NCI-H1694 treated with DMSO at 0.1 percent for 48 hours (cell line): ENCODE data around the gene SLC17A9.

Experiments
- DNase-seq: peaks from one replicate; lab custom pipeline; 2025; lab: John Stamatoyannopoulos, UW

The SLC17A9 gene

DNA sequence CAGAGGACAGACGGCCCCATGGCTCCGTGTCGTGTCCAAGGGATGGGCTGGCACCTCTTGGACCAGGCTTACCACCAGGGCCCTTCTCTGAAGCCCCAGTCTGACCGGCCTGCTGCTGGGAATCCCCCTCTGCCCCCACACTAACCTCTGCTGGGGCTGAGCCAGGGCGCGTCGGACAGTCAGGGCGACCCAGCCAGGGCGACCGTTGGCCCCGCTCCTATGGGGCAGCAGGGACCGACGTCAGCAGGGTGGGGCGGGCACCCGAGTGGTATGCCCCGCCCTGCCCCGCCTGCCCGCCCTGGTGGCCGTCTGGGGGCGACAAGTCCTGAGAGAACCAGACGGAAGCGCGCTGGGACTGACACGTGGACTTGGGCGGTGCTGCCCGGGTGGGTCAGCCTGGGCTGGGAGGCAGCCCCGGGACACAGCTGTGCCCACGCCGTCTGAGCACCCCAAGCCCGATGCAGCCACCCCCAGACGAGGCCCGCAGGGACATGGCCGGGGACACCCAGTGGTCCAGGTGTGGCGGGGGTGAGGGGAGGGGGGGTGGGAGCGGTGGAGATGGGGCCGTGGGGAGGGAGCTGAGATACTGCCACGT is at the start of gene SLC17A9:
Gene SLC17A9, plus strand, starts transcription at position 337 of the 595 bp plus-strand sequence. Its CDS starts 122 bp downstream, at position 459.
- no peak for DNase-seq

GRCh38 chr20:62902926-62903615 is 49.4 kb upstream of the SLC17A9 start:
- no peak for DNase-seq

GRCh38 chr20:62905536-62906117 is 46.9 kb upstream of the SLC17A9 start:
- DNase-seq, result no peak

DNA sequence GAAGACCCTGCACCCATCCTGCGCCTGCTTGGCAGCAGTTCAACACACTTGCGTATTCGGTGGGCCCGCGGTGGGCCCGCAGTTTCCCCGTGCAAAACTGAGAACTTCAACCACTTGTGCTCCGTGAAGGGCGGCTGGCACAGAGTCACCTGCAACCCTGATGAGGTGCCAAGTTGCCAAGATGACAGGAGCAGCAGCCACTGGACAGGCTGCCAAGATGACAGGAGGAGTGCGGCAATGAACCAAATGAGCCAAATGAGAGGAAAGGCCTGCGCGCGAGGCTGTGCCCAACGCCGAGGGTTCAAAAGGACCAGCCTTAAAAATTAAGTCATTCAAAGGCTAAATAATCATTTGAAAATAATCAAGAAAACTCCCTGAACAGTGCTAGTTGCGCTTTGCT is 46.3 kb upstream of the SLC17A9 start:
- peak; percentile 11 for DNase-seq

- DNase-seq, result no peak
Measured at GRCh38 chr20:62906647-62907375, 45.7 kb upstream of the SLC17A9 start.

GRCh38 chr20:62907384-62908317 is 44.9 kb upstream of the SLC17A9 start:
- DNase-seq, result no peak

GRCh38 chr20:62908971-62909791 is 43.3 kb upstream of the SLC17A9 start:
- DNase-seq, result no peak

DNA sequence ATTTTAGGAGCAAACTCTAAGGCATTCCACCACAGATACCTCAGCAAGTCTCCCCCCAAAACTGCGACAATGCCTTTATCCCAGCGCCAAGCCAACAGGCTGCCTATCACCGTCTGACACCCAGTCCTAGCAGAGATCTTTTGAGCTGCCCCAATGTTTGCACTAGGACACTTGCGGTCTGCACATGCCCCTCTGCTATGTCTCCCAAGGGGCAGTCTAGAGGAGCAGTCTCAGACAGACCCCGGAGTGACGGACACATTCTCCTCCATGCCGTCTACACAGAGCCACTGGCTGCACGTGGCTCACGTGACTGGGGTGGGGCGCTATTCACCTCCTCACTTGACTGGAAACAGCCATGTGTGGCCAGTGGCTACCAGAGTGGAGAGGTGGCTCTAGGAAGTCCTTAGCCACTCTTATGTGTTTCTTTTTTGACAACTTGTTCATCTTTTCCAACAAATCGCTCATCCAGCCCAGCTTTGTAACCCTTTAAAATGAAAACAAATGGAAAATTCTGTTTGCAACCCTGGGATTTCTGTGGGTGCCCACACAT is 42.2 kb upstream of the SLC17A9 start:
- no peak for DNase-seq

DNA sequence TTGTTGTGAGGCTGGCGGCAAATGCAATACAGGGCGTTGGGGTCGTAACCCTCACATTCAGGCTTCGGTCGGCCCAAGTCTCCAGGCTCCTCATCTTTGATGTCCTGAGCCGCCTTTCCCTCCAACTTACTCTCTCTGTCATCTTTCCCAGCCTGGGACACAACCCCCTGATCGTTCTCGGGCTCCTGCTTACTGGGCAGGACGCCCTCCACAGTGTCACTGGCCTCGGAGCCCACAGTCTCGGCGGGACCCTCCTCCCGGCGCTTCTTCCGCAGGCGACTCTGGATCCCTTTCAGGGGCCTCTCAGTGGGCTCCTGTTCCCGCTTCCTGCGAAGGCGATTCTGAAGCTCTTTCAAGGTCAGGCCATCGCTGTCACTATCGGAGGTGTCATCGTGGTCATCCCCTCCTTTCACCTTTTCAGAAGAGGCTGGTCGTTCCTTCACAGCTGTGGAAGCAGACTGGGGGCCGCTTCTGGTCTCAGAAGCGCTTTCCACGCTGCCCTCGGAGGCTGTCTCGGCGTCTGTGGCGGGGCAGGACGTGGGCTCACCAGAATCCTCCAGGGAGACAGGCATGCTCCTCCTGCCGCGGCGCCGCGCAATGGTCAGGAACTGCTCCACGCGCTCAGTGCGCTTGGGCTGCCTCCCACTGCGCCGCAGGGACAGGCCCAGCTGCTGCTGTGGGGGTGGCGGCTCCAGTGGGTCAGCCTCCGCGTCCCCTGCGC is 41.6 kb upstream of the SLC17A9 start:
- DNase-seq, result no peak

DNA sequence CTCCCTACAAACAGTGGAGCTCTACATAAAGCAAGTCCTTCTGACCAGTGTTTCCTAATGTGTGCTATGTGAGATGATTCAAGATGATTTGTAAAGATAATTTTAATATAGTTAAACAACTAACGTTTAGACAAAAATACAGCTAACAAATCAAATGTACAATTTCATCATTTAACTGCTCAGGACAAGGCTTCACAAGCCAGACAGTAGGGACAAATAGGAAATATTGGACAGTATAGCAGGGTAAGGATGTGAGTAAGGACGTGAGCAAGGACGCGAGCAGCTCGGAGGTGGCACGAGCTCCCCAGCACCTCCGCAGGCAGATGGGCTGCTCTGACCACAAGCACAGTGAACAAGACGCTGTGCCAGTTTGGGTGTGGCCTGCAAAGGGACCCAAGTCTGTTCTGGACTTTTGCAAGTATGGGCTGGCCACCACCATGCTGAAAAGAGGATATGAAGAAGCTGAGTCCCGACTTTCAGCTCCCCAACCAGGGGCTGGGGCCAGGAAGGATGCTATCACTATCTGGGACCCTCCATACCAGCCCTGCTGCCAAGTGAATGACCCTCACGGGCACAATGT is 40.7 kb upstream of the SLC17A9 start:
- no peak for DNase-seq

DNA sequence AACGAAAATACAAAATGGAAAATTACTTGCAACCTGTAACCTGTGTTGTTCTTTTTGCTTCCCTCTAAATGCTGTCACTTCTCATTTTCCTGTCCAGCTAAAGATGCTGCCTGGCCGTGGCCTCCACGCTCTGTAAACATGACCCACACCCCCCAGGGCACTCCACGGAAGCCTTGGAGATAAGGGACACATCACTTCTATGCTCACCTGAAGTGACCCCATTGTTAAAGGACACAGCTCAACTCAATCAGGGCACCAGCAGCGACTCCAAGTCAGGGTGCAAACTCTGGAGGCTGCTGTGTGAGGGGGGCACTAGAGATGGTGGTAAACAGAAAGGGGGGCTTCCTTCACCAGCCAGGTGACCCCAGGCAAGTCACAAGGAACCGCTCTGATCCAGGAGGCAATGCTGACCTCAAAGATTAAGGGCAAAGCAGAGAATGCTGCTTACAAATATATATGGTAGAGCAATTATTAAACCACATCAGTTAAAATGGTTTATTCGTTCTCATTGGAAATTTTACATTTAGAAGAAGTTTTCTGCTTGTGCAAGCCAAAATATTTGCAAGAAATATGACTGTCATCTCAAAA is 39.4 kb upstream of the SLC17A9 start:
- no peak for DNase-seq

- DNase-seq, result no peak
Measured at GRCh38 chr20:62914436-62914835, 38.1 kb upstream of the SLC17A9 start.

GRCh38 chr20:62914970-62915457 is 37.5 kb upstream of the SLC17A9 start:
- DNase-seq, result no peak

DNA sequence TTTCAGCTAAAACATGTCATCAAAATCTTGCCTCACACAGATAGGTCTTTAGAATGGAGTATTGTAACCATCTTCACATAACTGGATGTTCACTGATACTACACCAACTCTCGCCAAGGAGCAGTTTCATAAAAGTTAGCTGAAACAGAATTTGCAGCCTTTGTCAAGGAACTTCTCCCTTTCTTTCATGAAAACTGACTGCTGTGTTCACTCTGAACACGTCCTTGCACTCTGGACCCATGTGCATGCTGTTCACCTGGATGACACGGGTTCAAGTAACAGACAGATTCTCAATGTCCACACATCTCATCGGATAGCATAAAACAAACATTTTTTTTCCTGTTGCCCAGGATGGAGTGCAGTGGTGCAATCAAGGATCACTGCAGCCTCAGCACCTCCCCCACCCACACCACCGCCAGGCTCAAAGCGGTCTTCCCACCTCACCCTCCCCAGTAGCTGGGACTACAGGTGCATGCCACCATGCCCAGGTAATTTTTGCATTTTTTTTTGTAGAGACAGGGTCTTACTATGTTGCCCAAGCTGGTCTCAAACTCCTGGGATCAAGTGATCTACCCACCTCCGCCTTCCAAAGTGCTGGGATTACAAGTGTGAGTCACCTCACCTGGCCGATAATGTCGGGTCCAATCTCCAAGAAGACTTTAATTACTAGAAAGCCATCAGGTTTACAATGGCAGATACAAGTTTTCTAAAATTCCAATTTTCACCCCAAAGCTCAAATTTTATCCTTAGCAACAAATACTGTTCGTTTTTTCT is 35.6 kb upstream of the SLC17A9 start:
- DNase-seq, result no peak

DNA sequence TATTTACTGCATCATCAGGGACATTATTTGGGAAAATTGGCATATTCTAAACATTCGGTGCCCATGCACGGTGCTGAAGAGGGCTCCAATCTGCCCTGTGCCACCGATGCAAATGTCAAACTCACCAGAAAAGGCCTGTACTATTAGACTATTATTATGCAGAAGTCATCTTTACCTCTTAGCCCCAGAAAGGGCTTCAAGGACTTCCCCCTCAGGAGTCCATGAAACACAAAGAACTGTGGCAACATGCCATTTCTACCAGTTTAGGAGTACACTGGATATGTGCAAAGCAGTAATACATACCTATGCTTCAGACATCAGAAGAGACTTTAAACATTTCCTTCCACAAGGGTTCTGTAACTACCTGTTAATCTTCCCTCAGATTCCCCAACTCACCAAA is 34.8 kb upstream of the SLC17A9 start:
- DNase-seq, result no peak

- DNase-seq, result no peak
Measured at GRCh38 chr20:62918147-62918546, 34.4 kb upstream of the SLC17A9 start.

DNA sequence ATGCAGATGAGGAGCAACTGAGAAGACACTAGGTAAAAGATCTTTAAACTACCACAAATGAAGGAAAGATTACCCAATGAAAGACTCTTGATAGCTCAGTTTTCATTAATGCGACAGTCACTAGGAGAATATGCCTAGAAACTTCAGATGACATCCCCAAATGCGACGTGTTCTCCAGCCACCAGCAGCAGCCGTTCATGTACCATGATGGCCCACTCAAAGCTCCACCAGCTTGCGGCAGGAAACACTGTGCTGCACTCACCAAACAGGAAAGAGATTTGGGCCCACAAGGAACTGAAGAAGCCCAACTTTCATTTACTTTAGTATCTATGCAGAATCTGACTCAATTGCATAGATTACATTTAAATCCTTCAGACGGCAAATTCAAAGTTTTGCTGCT is 33.7 kb upstream of the SLC17A9 start:
- no peak for DNase-seq

GRCh38 chr20:62920039-62920645 is 32.4 kb upstream of the SLC17A9 start:
- no peak for DNase-seq
